Measurements from ENCODE around the gene TENT5C. TPM values are rescaled to one million over a fixed set of nuclear protein-coding genes. Genes with fewer than 3 reads are reported as not detected.

TENT5C gene
- total and polyA plus RNA-seq, 2 of the 13 experiments (the other 11 are each of a cell fraction or from before 2014, with no cell fraction given), result 0.02 to 0.38 TPM

DNA sequence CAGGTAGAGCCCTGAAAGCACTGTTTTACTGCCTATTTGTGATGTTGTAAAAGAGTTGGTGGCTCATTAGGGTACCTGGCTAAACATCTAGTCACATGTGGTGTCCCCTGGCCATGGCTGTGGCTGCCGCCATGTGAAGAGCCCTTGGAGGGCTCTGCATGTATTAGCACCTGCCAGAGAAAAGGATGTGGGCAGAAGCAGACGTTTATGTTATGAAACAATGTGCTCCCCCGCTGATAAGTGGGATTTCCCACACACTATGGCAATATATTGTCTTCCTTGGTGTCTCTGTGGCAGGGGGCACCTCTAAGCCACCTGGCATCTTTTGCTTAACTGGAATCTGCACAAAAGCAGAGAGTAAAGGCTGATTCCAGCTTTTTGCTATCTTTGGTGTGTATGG is 9.6 kb downstream of the TENT5C start (continued):
- TF ChIP-seq ZNF878 (CRISPR knock-in tag; IDR thresholded peaks at IDR 0.05) (no peak), ELF1 (CRISPR knock-in tag; IDR thresholded peaks at IDR 0.05) (no peak), HINFP (CRISPR knock-in tag; IDR thresholded peaks at IDR 0.05; ENCODE audit: low read depth) (no peak)

DNA sequence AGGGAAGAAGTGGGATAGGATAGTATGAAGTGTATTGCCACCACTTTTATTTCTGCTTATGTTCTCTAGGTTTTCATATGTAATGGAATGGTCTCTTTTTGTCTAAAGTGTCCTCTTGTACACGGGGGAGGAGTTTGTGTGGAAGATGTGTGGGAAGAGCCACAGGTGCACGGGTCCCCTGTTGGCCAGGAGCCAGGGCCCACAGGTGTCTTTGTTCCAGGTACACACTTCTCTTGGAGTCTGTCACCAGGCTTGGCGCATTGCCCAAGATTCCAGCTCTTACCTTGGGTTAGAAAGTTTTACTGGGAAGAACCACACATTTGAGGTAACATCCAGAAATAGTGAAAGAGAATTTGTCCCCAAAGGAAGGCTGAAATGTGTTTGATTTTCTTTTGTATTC is 10.5 kb downstream of the TENT5C start:
- ATAC-seq (no peak), DNase-seq (ENCODE audit: low spot score) (no peak), FAIRE-seq (no peak)
- H3K9ac ChIP-seq (ENCODE audit: insufficient read depth, low read depth, low read length), result no peak overlapping the region
- intact Hi-C loops (cut with micrococcal nuclease; ENCODE audit: unreplicated experiment), result no loop called here
- no peak overlapping the region for H3K4me3 ChIP-seq (replicated peaks in 1 of 3; ENCODE audit: insufficient read depth in 1 of 3, low read depth in 2 of 3, low read length in 3 of 3)
- POLR2A ChIA-PET, result no interaction called here
- H3K9me3 ChIP-seq (ENCODE audit: low read length), result no peaks in the 10 kb centered on the region
- CTCF ChIA-PET (ENCODE audit: low intra/inter-chr PET ratio, low total read pairs), result no interaction called here
- no peaks in the 10 kb centered on the region for H3K27me3 ChIP-seq (ENCODE audit: control insufficient read depth in 1 of 2, insufficient read depth in 2 of 2, low read length in 2 of 2)
- in situ Hi-C loops (cut with HindIII; ENCODE audit: extremely low pct_ligation_motif_present, low pct_unique_long_range_greater_than_20kb), result no loop called here
- no peaks in the 10 kb centered on the region for H3K79me2 ChIP-seq (ENCODE audit: insufficient read depth, low read length)
- H3K36me3 ChIP-seq (replicated peaks in 1 of 2; ENCODE audit: control insufficient read depth in 1 of 2, insufficient read depth in 2 of 2, low read length in 2 of 2), result no peaks in the 10 kb centered on the region
- WGBS (ENCODE audit: low lambda C conversion rate), result 27% methylated on average over 3 of the region's 3 CpGs
- no peaks in the 10 kb centered on the region for H3K4me1 ChIP-seq (ENCODE audit: insufficient read depth, low read length)
- no TSS peak for BruUV-seq (replicated peaks)
- no peak overlapping the region for H3K27ac ChIP-seq (ENCODE audit: extremely low read length, insufficient read depth, low read length)
- no peak overlapping the region for H2AFZ ChIP-seq (ENCODE audit: low read length)
- no peaks in the 10 kb centered on the region for H4K20me1 ChIP-seq (ENCODE audit: insufficient read depth, low read length)
- H3K4me2 ChIP-seq (ENCODE audit: low read depth, low read length), result no peak overlapping the region
- TF ChIP-seq, protein P1, sequence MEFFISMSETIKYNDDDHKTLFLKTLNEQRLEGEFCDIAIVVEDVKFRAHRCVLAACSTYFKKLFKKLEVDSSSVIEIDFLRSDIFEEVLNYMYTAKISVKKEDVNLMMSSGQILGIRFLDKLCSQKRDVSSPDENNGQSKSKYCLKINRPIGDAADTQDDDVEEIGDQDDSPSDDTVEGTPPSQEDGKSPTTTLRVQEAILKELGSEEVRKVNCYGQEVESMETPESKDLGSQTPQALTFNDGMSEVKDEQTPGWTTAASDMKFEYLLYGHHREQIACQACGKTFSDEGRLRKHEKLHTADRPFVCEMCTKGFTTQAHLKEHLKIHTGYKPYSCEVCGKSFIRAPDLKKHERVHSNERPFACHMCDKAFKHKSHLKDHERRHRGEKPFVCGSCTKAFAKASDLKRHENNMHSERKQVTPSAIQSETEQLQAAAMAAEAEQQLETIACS (CRISPR knock-in tag; IDR thresholded peaks at IDR 0.05), result no peak
- TF ChIP-seq ZSCAN25 (CRISPR knock-in tag; IDR thresholded peaks at IDR 0.05) (no peak), AFF4 (CRISPR knock-in tag; IDR thresholded peaks at IDR 0.05) (no peak), ARID4A (CRISPR knock-in tag; IDR thresholded peaks at IDR 0.05; ENCODE audit: borderline replicate concordance) (no peak), ZUFSP (CRISPR knock-in tag; IDR thresholded peaks at IDR 0.05; ENCODE audit: borderline replicate concordance) (no peak)

Data from HepG2 (cell line).